RCC 7860 (cell line): ENCODE measurements around the gene RANBP6.

Source experiments
- DNase-seq: peaks from one replicate; pipeline ENCODE4 v3.0.0-alpha.2; 2015; ENCODE audit warnings: low spot score
- FAIRE-seq: peaks from 2 replicates; lab custom pipeline; 2012; peaks lifted over from hg19 to GRCh38; lab: Jason Lieb, UNC

The RANBP6 gene

GRCh38 chr9:6007770-6008168, 7.7 kb downstream of the RANBP6 start:
- FAIRE-seq (no peak), DNase-seq (peak; percentile 6)

- DNase-seq (peak; percentile 58), FAIRE-seq (no peak)
Observed at GRCh38 chr9:6007058-6007769, 8.2 kb downstream of the RANBP6 start.

- peak; percentile 62 for FAIRE-seq
- no peak for DNase-seq
Observed at GRCh38 chr9:6006749-6007057, 8.7 kb downstream of the RANBP6 start.

GRCh38 chr9:6000955-6001354, 14.5 kb downstream of the RANBP6 start:
- FAIRE-seq (no peak), DNase-seq (no peak)

GRCh38 chr9:5999443-6000101, 15.9 kb downstream of the RANBP6 start:
- FAIRE-seq, result peak; percentile 16

GRCh38 chr9:5994493-5994892, 20.9 kb downstream of the RANBP6 start:
- no peak for DNase-seq
- FAIRE-seq, result no peak

More at GRCh38 chr9:5999443-6000101, 15.9 kb downstream of the RANBP6 start:
- no peak for DNase-seq

GRCh38 chr9:5988265-5988664, 27.2 kb downstream of the RANBP6 start:
- FAIRE-seq (no peak), DNase-seq (no peak)

GRCh38 chr9:5983042-5983441, 32.4 kb downstream of the RANBP6 start:
- FAIRE-seq, result no peak
- no peak for DNase-seq

- no peak for DNase-seq
- FAIRE-seq, result no peak
Observed at GRCh38 chr9:5982317-5982716, 33.1 kb downstream of the RANBP6 start.

- FAIRE-seq (no peak), DNase-seq (no peak)
Observed at GRCh38 chr9:5978523-5978922, 36.9 kb downstream of the RANBP6 start.

GRCh38 chr9:5976674-5977397, 38.6 kb downstream of the RANBP6 start:
- DNase-seq (no peak), FAIRE-seq (no peak)

GRCh38 chr9:5971740-5972139, 43.7 kb downstream of the RANBP6 start:
- DNase-seq (no peak), FAIRE-seq (no peak)
